SH-SY5Y (cell line): ENCODE measurements around the gene CEL.

Source experiments
- GATA2 ChIP-seq: IDR thresholded peaks from 2 replicates; pipeline ENCODE4 v1.6.1; 2011; ENCODE audit warnings: mild to moderate bottlenecking, low read depth, low read length
- GATA3 ChIP-seq: IDR thresholded peaks from 2 replicates; pipeline ENCODE4 v1.6.1; 2011; ENCODE audit warnings: low read depth, mild to moderate bottlenecking, low read length, moderate library complexity

DNA sequence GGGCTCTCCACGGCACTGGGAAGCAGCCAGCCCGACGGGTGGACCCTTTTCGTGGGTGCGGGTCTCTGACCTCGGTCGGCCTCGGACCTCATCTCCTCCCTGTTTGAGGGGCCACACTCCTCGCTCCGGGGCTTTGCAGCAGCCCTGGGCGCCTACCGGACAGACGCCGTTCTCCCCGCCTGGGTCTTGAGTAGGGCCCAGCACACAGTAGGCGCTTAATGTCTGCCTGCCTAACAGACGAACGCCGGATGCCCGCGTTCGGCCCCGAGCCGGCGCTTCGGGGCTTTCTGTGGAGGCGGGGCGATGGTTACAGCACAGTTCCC is 31.8 kb upstream of the CEL start:
- TF ChIP-seq GATA2 (no peak), GATA3 (no peak)
